H54 (cell line): ENCODE results near the gene ADAMTS12.

Experiments used
- DNase-seq: peaks from one replicate; pipeline ENCODE4 v3.0.0; 2011; ENCODE audit warnings: low spot score, mixed read lengths; ENCODE audit not compliant: insufficient read length
- FAIRE-seq: peaks from 3 replicates; lab custom pipeline; 2011; peaks lifted over from hg19 to GRCh38; lab: Jason Lieb, UNC
- POLR2A ChIP-seq: IDR thresholded peaks from 2 replicates; pipeline ENCODE4 v1.6.1; 2011; ENCODE audit warnings: low read depth, mild to moderate bottlenecking, low read length

Gene ADAMTS12

GRCh38 chr5:33662722-33663427 lies 228.9 kb downstream of the ADAMTS12 start:
- no peak for FAIRE-seq
- no peak for TF ChIP-seq POLR2A
- DNase-seq, result no peak

GRCh38 chr5:33659526-33660169 lies 232.1 kb downstream of the ADAMTS12 start:
- DNase-seq (no peak), FAIRE-seq (no peak)
- TF ChIP-seq POLR2A, result no peak

DNA sequence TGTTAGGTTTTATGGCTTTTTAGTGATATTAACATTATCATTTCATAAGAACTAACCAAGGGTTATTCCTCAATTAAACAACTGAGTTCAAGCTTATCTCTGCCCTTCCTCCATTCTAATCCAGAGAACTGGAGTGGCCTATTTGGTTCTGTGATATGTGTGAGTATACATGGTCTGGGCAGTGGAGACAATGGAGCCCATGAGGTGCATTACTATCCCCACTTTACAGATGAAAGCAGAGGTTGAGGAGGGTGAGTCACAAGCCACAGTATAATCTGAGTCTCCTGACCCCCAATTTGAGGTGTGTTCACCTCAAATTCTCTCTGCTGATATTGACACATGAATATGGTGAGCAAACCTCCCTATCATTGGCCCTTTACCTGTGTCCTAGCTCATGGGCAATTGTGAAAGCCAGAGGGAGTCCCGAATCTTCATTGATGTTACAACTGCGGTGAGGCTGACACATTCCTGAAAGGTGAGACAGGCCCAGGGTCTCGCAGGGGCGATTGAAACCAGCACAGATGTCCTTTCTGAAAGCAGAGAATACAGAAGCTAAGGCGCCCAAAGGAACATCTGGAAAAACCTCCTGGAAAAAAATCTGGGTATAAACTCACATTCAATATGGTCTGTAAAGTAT lies 233.9 kb downstream of the ADAMTS12 start:
- TF ChIP-seq POLR2A, result no peak
- FAIRE-seq (no peak), DNase-seq (no peak)

DNA sequence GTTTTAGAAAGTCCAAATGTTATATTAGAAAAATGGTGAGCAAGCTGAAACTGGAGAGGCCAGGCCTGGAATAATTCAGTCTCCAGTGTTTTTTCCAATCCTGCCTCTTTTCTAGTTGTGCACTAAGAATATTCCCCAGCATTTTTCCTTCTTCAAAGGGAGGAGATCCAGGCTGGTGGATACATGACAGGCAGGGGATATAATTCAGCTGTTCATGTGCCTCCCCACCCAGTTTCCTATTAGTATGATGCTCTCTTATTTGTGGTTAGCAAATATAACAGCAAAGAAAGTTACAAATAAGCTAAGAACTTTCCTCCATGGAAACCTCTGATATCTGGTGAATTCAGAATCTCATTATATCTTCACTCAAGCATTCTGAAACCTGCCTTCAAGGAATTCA lies 234.6 kb downstream of the ADAMTS12 start:
- no peak for TF ChIP-seq POLR2A
- no peak for DNase-seq
- FAIRE-seq, result no peak

- no peak for TF ChIP-seq POLR2A
- peak; percentile 69 for FAIRE-seq
- DNase-seq, result no peak
Measured at GRCh38 chr5:33650911-33651310, 240.9 kb downstream of the ADAMTS12 start.

- DNase-seq (no peak), FAIRE-seq (peak; percentile 84)
- no peak for TF ChIP-seq POLR2A
Measured at GRCh38 chr5:33649549-33650482, 242.0 kb downstream of the ADAMTS12 start.

DNA sequence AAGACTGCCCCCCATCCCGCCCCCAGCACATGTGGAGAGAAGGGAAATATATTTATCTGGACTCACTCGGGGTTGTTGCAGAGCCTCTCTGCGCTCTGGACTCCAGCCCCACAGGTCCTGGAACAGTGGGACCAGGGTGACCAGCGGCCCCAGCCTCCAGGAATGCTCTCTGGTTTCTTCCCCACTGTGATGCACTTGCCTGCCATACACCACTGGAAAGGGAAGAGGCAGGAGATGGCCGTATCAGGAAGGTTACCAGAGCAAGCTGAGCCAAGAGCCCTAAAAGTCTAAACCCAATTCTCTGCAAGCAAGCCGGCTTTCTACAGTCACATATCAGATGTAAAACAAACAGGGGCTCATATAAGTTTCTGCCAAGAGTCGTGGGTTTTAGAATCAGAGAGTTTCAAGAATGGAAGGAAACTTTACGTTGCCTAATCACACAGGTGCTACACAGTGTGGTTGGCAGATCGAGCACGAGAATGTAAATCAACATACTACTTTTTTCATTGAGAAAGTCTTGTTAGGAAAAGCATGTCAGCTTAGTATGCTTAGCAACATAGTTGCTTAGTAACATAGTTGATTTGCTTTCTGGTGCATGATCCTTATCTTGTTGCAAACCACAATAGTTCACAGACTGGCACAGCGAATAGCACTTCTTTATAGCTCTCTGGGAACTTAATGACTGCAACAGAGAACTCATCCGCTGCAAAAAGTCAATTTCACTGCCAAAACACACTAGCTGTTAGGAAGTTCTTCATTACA lies 249.9 kb downstream of the ADAMTS12 start:
- FAIRE-seq (peak; percentile 55), DNase-seq (no peak)
- no peak for TF ChIP-seq POLR2A

GRCh38 chr5:33639474-33639873 lies 252.3 kb downstream of the ADAMTS12 start:
- no peak for DNase-seq
- FAIRE-seq, result no peak
- no peak for TF ChIP-seq POLR2A

GRCh38 chr5:33637011-33637410 lies 254.8 kb downstream of the ADAMTS12 start:
- DNase-seq (no peak), FAIRE-seq (no peak)
- no peak for TF ChIP-seq POLR2A

DNA sequence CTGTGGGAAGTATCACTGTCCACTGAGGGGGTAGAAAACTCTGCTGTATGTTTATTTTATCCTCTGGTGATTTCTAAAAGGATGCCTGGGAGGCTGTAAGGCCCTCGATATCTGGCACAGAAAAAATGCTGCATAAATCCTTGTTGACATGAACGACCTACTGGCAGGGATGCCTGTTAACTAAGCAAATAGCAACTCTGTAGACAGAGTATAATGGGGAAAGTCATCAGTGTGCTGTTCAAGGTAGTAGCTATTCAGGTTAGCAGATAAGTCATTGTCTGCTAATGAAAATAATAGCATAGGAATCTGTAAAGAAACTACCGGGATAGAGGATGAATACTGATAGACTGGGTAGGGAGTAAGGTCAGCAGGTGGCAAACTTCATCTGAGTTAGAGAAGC lies 256.2 kb downstream of the ADAMTS12 start:
- DNase-seq, result no peak
- FAIRE-seq, result no peak
- no peak for TF ChIP-seq POLR2A

DNA sequence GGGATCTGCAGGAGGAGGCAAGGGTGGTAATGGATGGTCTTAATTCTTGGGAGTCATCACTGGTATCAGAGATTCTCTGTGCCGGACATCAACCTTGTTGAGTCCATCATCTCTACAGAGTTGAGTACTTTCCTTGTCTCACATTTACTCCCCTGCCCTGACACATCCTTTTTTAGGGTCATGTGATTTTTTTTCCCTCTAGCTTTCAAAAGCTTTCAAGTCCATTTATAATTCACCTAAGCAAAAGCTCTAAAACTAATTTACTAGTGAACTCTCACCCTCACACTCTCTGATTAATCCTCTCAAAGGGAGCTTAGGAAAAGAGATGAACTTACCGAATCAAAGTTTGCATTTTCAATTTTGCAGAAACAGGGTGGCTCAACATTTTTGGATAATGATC lies 258.1 kb downstream of the ADAMTS12 start:
- FAIRE-seq (peak; percentile 23), DNase-seq (no peak)
- TF ChIP-seq POLR2A, result no peak

- peak; percentile 58 for FAIRE-seq
- no peak for DNase-seq
- TF ChIP-seq POLR2A, result no peak
Measured at GRCh38 chr5:33631786-33632185, 260.0 kb downstream of the ADAMTS12 start.

GRCh38 chr5:33631139-33631538 lies 260.7 kb downstream of the ADAMTS12 start:
- TF ChIP-seq POLR2A, result no peak
- FAIRE-seq (no peak), DNase-seq (no peak)
